Breast epithelium (tissue), 3 donors: ENCODE results near the gene PPP1R3G.

Experiments used
- CTCF ChIP-seq, 3 donors: fragments of 450-650 bp; IDR thresholded peaks; one replicate each; pipeline ENCODE4 v1.5.1; 2016 to 2017; ENCODE audit warnings: antibody characterized with exemption in 3 of 3, mild to moderate bottlenecking in 3 of 3, moderate library complexity in 3 of 3
- POLR2A ChIP-seq: fragments of 450-650 bp; IDR thresholded peaks from one replicate; pipeline ENCODE4 v1.6.1; 2016; ENCODE audit warnings: antibody characterized with exemption, mild to moderate bottlenecking, moderate library complexity

DNA sequence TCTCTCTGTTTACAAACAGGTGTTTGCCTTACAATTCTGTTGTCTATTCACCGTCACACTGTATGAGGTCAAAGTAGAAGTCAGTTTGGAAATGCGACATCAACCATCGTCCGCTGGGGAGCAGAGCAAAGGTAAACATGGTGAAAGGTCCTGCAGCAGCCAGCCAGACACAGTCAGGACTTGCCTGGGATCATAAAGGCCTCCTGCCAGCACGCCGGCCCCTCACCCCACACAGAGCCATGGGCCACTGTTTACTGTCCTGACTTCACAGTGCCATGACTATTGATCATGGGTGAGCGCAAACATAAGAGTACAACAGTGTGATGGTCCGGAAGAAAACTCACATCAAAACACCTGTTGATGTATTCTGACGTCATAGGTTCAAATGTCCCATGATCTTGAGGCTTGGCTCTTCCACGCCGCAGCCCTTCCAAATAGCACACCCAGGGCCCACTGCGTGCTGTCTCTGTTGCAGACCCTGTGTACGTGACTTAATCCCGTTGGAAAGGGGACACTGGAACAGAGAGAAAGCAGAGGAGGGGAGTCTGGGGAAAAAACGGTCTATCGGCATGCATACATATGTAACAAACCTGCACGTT, 16.9 kb upstream of the PPP1R3G start:
- TF ChIP-seq CTCF (IDR thresholded peaks at IDR 0.05) = no peak
- no peak for TF ChIP-seq POLR2A
